ENCODE measurements around the gene GRB2.
"Not testable (repeated sequence)": the region's sequence is repeated elsewhere in the genome, so short reads cannot be mapped to it uniquely, and the experiment has no call there.

GRB2 gene

GRCh38 chr17:75285123-75285522 lies 120.4 kb downstream of the GRB2 start:
- DNase-seq (ENCODE audit: low read depth), result no peak

DNA sequence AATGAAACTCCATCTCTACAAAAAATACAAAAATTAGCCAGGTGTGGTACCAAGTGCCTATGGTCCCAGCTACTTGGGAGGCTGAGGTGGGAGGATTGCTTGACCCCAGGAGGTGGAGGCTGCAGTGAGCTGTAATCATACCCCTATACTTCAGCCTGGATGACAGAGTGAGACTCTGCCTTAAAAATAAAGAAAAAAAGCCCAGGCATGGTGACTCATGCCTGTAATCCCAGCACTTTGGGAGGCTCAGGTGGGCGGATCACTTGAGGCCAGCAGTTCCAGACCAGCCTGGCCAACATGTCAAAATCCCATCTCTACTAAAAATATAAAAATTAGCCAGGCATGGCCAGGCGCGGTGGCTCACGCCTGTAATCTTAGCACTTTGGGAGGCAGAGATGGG lies 125.3 kb downstream of the GRB2 start:
- not testable (repeated sequence) for DNase-seq (ENCODE audit: low read depth)

GRCh38 chr17:75277664-75278071 lies 127.8 kb downstream of the GRB2 start:
- no peak for DNase-seq (ENCODE audit: low read depth)

DNA sequence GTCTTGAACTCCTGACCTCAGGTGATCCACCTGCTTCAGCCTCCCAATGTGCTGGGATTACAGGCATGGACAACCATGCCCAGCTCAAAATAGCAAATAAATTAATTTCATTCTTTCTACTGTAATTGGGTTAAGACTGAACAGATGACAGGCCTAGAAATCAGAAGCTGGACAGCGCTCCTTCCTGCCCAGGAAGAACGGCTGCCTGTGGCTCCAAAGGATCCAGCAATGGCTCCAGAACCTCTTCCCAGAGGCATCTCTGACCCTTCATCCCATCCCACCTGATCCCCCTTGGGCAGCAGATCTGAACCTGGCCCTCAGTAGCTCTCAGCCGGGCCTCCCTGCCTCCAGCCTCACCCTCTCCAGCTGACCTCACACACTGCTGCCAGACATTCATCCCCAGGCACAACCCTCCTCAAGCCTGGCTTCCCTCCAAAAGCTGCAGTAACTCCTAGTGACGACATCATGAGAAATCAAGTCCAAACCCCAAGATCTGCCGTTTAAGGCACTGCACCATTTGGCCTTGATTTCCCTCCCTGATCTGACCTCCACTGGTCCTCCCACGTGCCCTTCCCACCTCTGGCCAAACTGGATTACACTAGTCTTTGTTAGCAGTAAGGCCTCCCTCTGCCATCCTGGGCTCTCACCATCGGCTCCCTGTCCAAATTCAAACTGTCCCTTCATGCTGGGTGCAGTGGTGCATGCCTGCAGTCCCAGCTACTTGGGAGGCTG lies 131.3 kb downstream of the GRB2 start:
- DNase-seq (ENCODE audit: low read depth), result no peak

GRCh38 chr17:75272848-75273184 lies 132.7 kb downstream of the GRB2 start:
- no peak for DNase-seq (ENCODE audit: low read depth)

DNA sequence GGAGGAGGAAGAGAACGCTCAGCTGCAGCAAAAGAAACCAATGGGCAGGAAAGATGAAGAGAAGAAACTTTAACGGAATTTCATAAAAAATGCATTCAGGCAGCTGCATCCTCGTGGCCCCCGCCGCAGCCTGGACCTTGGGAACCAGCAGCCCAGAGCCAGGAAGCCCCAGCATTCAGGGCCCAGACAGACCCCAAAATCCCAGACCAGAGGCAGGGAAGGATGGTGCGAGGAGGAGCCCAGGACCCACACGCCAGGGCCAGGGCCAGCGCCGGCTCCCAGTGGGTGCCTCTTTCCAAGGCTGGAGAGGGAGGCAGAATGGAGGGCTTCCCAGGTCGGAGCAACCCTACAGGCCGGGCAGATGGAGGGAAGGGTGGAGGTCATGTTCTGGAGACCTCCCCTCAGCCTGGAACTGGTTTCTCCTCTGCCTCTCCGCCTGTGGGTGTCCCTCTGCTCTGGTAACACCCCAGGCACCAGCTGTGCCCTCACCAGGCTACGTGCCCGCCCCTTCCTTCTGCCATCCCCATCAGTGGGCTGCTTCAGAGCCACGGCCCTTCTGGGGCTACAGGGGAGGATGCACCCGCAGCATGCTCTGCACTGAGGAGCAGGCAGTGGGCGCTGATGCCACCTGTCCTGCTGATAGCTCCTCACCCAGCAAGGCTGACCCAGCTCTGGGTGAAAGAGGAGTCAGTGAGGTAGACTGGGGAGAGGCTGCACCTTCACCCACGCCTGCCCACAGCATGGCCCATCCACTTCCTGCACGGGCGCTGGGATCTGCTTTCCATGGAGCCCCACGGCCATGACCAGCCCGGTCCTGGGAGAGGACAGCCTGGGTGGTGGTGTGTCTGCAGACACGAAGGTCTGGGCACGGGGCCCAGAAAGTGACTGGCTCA lies 133.3 kb downstream of the GRB2 start:
- DNase-seq (ENCODE audit: low read depth), result no peak

DNA sequence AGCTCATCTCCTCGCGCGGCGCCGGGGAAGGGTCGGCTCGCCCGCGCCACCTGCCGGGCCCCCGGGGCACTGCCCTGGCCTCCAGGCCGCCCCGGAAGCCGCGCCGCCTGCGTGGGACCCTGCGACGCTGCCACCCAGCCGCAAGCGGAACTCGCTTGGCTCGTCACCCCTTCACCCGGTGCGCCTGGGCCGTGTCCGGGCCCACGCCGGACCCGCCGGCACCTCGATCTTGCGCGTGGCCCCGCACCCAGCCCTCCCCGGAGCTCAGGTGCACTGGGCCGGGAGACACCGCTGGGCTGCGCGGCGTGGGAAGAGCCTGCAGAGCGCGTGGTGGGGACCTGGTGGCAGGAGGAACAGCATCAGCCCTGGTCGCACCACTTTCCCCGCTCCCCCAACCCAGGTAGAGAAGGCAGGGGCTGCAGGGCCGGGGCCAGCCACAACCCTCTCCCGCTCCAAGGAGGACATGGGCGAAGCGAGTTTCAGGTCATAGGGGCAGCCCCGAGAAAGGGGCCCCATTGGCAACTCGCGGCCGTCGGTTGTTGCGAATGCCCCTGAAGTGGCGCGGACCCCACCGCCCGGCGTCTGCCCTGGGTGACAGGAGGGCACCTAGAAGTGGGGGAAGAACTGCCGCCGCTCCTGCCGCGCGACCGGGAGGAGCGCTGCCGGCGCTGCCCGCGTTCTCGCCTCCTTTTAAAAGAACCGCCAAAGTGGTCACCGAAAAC lies 134.1 kb downstream of the GRB2 start:
- peak; percentile 80 for DNase-seq (ENCODE audit: low read depth)

GRCh38 chr17:75270966-75271232 lies 134.6 kb downstream of the GRB2 start, which contains the start of gene MIF4GD:
MIF4GD (minus strand) TSS chr17:75271231; CDS start chr17:75270195, 1,036 bp downstream.
- DNase-seq (ENCODE audit: low read depth), result no peak

GRCh38 chr17:75270218-75270965 lies 135.1 kb downstream of the GRB2 start:
- DNase-seq (ENCODE audit: low read depth), result peak; percentile 43

DNA sequence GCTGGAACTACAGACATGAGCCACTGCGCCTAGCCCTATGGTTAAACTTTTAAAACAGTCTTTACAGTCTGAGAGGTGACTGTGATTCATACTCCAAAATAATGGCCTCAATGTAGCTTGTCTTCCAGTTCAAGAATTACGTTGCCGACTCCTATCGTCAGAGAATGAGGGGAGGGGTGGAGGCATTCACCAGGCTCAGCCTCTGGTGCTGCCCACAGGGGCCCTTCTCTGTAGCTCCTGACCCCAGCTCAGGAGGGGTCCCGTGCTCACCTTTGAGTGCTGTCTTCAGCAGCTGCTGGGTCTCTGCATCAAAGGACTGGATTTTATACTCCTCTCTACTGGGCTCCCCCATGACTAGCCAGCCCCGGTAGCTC lies 135.6 kb downstream of the GRB2 start:
- no peak for DNase-seq (ENCODE audit: low read depth)
